ENCODE data around the gene GLUL.

- no peak for TF ChIP-seq EZH2 (IDR thresholded peaks at IDR 0.05; ENCODE audit: borderline replicate concordance, low read length)
- TF ChIP-seq CTCF (IDR thresholded peaks at IDR 0.05; ENCODE audit: low read length) = no peak
Observed at GRCh38 chr1:182383934-182384333, 7.7 kb downstream of the GLUL start.

All from OCI-LY1 (cell line).